ENCODE results near the gene PCYT1A. TPM values are rescaled to one million over a fixed set of nuclear protein-coding genes. Genes with fewer than 3 reads are reported as not detected.

PCYT1A gene
- total RNA-seq, 1 experiment from 2014 or later = 28.5 TPM

GRCh38 chr3:196275126-196275525 is 12.4 kb downstream of the PCYT1A start (continued):
- TF ChIP-seq KAT7 (CRISPR knock-in tag; IDR thresholded peaks at IDR 0.05; ENCODE audit: borderline replicate concordance) (no peak), CREB1 (CRISPR knock-in tag; IDR thresholded peaks at IDR 0.05) (no peak), HMGA2 (CRISPR knock-in tag; IDR thresholded peaks at IDR 0.05) (no peak), ZNF219 (CRISPR knock-in tag; IDR thresholded peaks at IDR 0.05; ENCODE audit: borderline replicate concordance) (no peak), EMX1 (CRISPR knock-in tag; IDR thresholded peaks at IDR 0.05) (no peak), TEAD4 (CRISPR knock-in tag; IDR thresholded peaks at IDR 0.05) (no peak), NR2C2 (CRISPR knock-in tag; IDR thresholded peaks at IDR 0.05) (no peak)
- TF ChIP-seq, protein P1, sequence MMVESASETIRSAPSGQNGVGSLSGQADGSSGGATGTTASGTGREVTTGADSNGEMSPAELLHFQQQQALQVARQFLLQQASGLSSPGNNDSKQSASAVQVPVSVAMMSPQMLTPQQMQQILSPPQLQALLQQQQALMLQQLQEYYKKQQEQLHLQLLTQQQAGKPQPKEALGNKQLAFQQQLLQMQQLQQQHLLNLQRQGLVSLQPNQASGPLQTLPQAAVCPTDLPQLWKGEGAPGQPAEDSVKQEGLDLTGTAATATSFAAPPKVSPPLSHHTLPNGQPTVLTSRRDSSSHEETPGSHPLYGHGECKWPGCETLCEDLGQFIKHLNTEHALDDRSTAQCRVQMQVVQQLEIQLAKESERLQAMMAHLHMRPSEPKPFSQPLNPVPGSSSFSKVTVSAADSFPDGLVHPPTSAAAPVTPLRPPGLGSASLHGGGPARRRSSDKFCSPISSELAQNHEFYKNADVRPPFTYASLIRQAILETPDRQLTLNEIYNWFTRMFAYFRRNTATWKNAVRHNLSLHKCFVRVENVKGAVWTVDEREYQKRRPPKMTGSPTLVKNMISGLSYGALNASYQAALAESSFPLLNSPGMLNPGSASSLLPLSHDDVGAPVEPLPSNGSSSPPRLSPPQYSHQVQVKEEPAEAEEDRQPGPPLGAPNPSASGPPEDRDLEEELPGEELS (CRISPR knock-in tag; IDR thresholded peaks at IDR 0.05) = no peak

DNA sequence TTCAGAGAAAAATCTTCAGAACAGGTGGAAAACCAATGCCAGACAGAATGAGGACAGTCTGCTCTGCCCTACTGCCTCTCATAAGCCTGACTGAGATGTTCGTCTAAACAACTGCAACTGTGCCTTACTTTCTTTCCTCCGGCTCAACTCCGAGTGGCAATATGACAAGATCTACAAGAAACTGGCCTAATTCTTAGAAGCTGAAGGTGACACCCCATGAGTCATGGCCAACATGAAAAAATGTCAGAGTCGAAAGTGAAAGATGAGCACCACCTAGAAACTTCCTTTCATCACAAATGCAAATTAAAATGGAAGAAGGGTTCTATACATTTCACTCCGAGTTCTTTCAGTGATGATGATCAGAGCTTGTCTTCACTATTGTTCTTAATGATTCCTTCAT is 12.9 kb downstream of the PCYT1A start:
- peaks cover 18% of the 10 kb centered on the region for H3K9me3 Mint-ChIP-seq
- H3K27me3 Mint-ChIP-seq (ENCODE audit: low read depth) = no peaks in the 10 kb centered on the region
- CTCF ChIA-PET = no interaction called here
- no peak for DNase-seq (ENCODE audit: low spot score)
- ATAC-seq = no peak
- TF ChIP-seq ELF4 (CRISPR knock-in tag; IDR thresholded peaks at IDR 0.05; ENCODE audit: low read depth) (no peak), TP53 (CRISPR knock-in tag; IDR thresholded peaks at IDR 0.05) (no peak), NR1H2 (CRISPR knock-in tag; IDR thresholded peaks at IDR 0.05) (no peak)
- TF ChIP-seq, protein P2, sequence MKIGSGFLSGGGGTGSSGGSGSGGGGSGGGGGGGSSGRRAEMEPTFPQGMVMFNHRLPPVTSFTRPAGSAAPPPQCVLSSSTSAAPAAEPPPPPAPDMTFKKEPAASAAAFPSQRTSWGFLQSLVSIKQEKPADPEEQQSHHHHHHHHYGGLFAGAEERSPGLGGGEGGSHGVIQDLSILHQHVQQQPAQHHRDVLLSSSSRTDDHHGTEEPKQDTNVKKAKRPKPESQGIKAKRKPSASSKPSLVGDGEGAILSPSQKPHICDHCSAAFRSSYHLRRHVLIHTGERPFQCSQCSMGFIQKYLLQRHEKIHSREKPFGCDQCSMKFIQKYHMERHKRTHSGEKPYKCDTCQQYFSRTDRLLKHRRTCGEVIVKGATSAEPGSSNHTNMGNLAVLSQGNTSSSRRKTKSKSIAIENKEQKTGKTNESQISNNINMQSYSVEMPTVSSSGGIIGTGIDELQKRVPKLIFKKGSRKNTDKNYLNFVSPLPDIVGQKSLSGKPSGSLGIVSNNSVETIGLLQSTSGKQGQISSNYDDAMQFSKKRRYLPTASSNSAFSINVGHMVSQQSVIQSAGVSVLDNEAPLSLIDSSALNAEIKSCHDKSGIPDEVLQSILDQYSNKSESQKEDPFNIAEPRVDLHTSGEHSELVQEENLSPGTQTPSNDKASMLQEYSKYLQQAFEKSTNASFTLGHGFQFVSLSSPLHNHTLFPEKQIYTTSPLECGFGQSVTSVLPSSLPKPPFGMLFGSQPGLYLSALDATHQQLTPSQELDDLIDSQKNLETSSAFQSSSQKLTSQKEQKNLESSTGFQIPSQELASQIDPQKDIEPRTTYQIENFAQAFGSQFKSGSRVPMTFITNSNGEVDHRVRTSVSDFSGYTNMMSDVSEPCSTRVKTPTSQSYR (CRISPR knock-in tag; IDR thresholded peaks at IDR 0.05) = no peak
- TF ChIP-seq, protein P3, sequence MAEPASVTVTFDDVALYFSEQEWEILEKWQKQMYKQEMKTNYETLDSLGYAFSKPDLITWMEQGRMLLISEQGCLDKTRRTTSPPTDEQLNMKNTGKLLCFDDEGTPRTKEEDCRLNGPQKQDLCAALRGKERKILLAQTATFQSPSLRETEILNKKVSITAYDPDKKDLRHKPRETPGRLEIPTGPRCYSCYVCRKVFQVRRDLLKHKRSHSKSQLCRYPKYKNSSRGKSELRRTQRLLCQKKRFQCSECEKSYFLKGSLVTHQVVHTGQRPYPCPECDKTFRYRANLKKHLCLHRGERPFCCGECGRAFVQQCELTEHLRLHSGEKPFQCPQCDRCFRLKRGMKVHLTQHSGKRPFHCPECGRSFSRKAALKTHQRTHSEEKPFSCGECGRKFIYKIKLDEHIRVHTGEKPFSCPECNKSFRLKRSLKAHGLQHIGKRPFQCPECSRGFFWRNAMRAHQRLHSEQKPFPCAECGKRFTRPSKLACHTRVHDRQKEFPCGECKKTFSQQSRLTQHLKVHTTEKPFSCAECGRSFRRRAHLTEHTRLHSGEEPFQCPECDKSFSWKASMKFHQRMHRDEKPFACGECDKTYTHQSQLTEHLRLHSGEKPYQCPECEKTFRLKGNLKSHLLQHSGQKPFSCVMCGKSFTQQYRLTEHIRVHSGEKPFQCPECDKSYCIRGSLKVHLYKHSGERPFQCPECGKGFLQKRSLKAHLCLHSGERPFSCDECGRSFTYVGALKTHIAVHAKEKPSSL (CRISPR knock-in tag; conservative IDR thresholded peaks at IDR 0.05) = no peak
- TF ChIP-seq, protein P4, sequence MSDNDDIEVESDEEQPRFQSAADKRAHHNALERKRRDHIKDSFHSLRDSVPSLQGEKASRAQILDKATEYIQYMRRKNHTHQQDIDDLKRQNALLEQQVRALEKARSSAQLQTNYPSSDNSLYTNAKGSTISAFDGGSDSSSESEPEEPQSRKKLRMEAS (CRISPR knock-in tag; IDR thresholded peaks at IDR 0.05) = no peak
- peaks cover 16% of the 10 kb centered on the region for H3K4me1 Mint-ChIP-seq
- POLR2A ChIA-PET = no interaction called here
- H3K36me3 Mint-ChIP-seq = peaks cover 27% of the 10 kb centered on the region
- H3K27ac Mint-ChIP-seq = no peak overlapping the region
- no peak overlapping the region for H3K4me3 Mint-ChIP-seq

DNA sequence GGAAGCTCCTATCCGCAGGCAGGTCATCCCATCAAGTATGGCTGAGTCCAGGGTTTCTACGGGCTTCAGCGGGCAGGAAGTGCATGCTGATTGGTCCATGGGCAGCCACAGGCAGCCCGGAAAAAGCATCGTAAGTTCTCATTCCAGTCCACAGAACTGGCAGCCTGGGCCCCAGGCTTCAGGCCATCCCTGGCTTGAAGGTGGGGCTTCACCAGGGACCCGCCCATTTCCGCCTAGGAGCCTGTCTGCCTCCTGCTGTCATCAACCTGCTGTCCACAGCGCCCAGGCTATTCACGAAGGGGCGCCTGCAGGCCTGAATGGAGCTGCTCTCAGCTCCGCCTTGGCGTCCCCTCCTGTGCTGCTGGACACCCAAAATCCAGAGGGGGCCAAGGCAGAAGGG is 13.9 kb downstream of the PCYT1A start:
- DNase-seq (ENCODE audit: low spot score) = peak; percentile 56
- Mint-ChIP-seq H3K27me3 (ENCODE audit: low read depth) (no peaks in the 10 kb centered on the region), H3K27ac (no peak overlapping the region), H3K9me3 (peaks cover 18% of the 10 kb centered on the region), H3K4me1 (peaks cover 12% of the 10 kb centered on the region), H3K4me3 (0 out of 2 replicates have a peak overlapping the region, but pooled peaks have one; percentile 39), H3K36me3 (peaks cover 32% of the 10 kb centered on the region)
- ATAC-seq = peak; percentile 70
- ChIA-PET POLR2A (no interaction called here), CTCF (interaction anchor here (0.9 to 1.4 kb wide), 2 partner anchors 8 to 11 kb away, joined by 3 read pairs; no protein-coding TSS in a partner anchor)
- TF ChIP-seq, protein P5, sequence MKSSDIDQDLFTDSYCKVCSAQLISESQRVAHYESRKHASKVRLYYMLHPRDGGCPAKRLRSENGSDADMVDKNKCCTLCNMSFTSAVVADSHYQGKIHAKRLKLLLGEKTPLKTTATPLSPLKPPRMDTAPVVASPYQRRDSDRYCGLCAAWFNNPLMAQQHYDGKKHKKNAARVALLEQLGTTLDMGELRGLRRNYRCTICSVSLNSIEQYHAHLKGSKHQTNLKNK (CRISPR knock-in tag; IDR thresholded peaks at IDR 0.05) = no peak
- TF ChIP-seq NR3C1 (CRISPR knock-in tag; conservative IDR thresholded peaks at IDR 0.05; ENCODE audit: low read depth) (no peak), ZNF671 (CRISPR knock-in tag; IDR thresholded peaks at IDR 0.05) (no peak), NFYB (CRISPR knock-in tag; conservative IDR thresholded peaks at IDR 0.05; ENCODE audit: low read depth) (no peak), TEAD1 (CRISPR knock-in tag; IDR thresholded peaks at IDR 0.05) (no peak), CREB1 (CRISPR knock-in tag; IDR thresholded peaks at IDR 0.05) (no peak), KAT7 (CRISPR knock-in tag; IDR thresholded peaks at IDR 0.05; ENCODE audit: borderline replicate concordance) (no peak), PRRX2 (CRISPR knock-in tag; IDR thresholded peaks at IDR 0.05) (no peak), HMGXB4 (CRISPR knock-in tag; IDR thresholded peaks at IDR 0.05) (no peak), FOXP1 (CRISPR knock-in tag; IDR thresholded peaks at IDR 0.05; ENCODE audit: borderline replicate concordance) (no peak)
